Skin of body (tissue), 2 donors: ENCODE results near the gene ROR1. TPM values are rescaled to one million over a fixed set of nuclear protein-coding genes. Genes with fewer than 3 reads are reported as not detected.

Source experiments
- DNase-seq: peaks from one replicate; lab custom pipeline; 2025; lab: John Stamatoyannopoulos, UW
- total RNA-seq: library from RNA; depleted of rRNA; stranded (reverse); fragments of >200 nt; gene quantifications from one replicate; pipeline ENCODE4 v1.2.3, GENCODE V29; 2014

Gene ROR1
- total RNA-seq, 1 donor from 2014 or later: 12.5 TPM

DNA sequence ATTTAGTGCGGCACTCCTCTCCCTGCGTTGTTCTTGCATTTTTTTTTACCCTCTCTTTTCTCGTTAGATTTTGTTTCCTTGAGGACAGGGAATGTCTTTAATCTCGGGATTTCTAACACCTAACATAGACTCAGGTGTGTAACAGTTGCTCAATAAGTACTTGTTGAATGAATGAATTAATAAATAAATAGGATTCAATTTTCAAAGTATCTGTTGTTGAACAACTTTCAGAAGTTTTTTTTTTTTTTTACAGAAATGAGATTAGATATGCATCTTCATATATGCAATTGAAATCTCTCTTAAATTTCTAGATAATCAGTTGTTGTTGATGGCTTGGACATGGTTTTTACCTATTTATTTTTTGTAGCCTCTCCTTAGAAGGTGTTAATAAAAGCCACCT is 83.1 kb downstream of the ROR1 start:
- no peak for DNase-seq

DNA sequence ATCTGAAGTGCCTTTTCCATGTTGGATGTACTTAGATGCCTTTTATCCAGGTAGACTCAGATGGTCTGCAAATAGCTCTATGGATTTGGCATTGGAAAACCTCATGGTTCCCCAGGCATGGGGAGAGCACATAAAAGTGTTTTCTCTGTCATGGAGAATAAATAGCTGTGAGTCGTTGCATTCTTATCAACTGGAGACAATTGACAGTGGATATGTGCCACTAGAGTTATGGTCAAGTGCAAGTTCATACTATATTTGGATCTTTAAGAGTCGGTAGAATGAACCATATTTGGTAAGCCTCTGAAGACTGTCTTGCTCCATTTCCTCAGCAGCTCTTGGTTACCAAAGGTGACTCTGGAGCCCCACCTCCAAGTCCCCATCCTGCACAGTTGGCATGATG is 83.7 kb downstream of the ROR1 start:
- no peak for DNase-seq

DNA sequence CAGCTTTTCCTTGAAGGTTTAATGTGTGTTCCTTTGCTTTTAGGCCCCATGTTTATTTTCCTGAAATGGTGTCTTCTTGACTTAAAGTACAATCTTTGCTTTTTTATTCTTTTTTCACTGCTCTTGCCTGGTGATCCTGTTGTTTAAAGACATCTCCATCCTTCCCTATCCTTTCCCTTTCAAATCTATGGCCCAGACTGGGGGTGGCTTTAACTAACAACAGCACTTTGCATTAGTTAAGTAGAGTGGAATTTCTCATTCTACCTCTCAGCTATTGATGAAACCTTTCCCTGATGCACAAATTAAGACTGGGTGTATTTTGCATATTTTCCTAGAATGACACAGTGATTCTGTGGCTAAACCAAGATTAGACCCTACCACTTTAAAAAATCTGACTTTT is 84.3 kb downstream of the ROR1 start:
- no peak for DNase-seq

DNA sequence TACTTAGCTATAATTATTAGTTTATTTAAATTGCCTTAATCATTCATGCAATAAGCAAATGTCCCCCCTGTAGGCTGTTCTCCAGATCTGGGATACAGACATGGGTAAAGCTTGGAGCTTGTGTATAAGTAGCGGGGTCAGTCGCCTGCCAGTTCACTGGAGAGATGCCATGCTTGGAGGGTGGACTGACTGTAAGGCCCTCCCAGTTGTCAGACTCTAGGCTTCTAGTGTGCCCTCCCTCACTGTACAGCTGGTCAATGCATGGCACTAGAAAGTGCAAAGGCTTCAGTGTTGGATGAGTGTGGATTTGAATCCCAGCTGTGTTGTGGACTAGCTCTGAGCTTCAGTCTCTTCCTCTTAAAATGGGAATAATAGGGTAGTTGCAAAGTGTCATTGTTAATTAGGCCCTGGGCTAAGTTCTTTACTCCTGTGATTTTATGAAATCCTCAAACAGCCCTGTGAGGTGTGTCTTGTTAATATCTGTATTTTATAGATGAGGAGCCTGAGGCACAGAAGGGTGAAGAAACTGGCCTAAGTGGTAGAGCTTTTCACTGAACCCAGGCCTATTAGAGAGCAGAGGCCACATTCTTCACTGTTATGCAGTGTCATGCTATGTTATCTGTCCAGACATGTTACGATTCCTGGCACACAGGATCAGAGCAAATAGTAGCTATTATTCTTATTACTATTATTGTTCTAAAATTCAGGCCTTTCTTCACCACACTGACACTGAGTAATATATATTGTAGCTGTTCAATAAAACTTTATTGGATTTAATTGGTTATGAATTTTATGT is 85.9 kb downstream of the ROR1 start:
- no peak for DNase-seq

DNA sequence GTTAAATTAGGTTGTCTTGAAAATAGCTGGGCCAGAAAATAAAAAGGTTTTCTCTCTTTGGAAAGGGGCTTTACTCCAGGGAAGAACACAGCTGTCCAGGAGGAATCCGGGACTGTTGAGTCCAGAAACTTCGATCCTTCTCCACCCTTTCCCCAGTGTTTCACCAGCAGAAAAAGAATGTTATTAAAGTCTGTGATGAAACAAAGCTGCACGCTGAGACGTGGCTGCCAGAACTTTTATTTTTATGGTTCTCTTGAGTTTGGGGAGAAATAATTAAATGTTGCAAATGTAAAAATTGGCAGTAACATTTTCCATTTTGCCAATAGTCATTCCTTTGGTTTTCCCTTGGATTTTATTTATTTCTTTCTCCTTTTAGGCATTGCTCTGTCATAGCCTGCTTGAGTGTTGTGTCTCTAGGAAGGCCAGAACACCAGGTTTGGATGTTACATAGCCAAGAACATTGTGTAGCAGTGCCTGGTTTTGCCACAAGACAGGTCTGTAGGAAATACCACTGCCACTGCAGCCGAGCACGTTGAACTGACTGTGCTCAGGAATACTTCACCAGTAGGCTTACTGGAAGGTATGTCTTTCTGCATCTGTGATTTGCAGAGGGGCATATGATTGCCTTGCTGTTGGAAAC is 87.4 kb downstream of the ROR1 start:
- DNase-seq: peak; percentile 70

DNA sequence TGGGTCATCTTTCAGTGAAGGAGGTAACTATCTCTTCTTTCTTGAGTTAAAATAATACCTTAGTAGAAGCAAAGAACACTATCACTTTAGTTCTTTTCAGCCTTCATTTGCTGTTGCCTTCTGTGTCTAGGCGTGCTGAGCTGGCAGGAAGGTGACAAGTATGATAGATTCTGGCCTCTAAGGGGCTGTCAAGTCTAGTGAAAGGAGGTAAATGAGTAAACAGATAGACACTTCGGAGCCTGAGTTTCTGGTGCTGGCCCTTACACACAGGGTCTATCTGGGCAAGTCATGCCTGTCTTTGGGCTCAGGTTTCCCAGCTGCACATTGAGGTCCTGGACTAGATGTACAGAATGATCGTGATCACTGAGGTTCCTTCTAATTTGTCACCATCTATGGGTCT is 89.3 kb downstream of the ROR1 start:
- DNase-seq: no peak

DNA sequence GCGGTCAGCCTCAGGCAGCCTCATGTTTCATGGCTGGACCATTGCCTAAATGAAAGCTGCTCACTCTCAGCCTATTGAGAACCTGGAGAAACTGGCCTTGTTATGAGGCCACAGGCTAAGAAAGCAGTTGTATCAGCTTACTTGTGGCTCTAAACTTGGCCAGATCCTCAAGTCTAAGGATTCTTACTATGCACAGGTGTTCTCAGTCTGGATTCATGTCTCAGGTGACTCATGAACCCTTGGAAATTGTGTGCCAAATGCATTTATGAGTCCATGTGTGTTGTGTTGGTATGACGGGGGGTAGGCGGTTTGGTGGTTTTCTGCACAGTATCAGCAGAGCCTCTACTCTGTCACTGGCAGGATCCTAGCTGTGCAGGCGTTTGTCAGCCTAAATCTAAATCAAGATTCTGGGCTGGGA is 90.4 kb downstream of the ROR1 start:
- no peak for DNase-seq

DNA sequence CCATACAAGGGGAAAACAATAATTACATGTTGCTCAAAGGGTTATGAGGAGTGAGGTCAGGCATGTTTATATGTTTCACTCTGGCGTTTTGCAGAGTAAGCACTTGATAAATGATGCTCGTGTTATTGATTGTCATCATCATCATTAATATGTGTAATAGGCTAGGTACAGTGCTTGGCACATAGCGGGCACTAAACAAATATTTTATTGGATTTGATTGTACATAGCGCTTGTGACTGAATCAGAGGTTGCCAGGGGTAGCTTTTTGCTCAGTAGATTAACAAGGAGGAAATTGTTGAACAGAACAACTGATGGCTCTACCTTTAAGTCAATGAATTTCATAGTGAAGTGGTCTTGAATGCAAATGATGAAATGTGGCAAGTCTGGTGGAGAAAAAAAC is 91.7 kb downstream of the ROR1 start:
- DNase-seq: no peak

DNA sequence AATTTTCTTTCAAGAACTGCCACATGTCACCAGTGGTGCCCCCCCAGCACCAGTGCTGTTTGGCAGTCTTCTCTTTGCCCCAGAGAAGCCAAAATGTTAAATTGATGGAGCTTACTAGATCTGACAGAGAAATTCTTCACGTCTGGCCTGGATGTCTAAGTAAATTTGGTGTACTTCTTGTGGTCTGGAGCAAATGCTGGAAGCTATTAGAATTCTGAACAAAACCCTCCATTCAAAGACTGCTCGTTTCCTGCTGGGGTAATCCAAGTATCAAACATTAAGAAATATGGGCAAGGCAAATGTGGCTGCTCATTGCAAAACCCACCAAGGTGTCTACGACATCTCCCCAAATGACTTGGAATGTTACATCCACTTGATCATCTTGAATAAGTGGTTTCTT is 92.3 kb downstream of the ROR1 start:
- no peak for DNase-seq

DNA sequence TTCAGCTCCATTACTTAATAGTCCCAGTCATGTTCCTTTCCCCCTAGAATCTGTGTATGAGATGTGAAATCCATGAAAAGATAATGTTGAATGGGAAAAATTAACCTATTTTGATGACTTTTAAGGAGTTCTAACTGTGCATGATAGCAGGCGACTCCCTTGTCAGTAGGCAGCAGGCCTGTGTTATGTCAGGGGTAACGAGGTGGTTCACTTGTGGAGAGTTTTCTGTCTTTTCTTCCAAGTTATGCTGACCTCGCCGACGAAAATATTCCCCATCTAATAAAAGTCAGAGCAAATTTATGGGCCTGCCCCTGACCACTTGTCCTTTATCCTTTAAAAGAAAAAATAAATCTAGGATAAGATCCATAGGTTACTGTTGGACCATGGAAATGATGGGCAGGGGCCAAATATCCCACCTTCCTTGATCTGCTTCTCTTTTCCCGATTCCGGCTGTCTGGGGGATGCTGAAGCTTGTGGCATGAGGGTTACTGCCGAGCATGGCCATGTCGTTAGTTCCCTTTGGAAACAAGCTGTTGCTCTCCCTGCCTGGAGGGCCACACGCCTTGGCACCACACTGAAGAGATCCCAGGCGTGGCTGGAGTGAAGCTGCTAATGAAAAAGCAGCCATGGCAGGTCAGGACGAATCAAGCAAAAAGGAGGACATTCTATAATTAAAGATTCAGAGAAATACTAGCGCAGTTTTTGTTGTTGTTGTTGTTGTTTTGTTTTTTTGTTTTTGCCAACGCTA is 93.8 kb downstream of the ROR1 start:
- DNase-seq: no peak

DNA sequence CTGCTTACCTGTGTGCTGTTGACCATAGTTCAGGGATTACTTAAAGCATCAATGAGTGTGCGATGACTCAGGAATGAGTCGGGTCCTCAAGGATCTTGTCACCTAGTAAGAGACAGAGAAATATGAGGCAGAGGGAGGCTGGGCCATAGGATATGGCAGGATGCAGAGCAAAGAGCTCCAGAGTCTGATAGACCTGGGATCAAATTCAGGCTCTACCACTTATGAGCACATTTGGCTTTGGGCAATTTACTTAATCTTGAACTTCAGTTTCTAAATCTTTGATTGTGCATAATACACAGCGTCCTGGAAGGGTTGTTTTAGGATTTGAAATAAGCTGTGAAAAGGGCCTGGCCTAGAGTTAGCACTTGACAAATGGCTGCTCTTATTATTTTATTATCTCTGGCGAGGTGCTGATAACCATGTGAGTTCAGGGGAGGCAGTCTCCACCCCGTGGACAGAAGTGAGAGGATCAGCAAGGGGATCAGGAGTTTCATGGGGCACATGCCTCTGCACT is 94.5 kb downstream of the ROR1 start:
- no peak for DNase-seq

DNA sequence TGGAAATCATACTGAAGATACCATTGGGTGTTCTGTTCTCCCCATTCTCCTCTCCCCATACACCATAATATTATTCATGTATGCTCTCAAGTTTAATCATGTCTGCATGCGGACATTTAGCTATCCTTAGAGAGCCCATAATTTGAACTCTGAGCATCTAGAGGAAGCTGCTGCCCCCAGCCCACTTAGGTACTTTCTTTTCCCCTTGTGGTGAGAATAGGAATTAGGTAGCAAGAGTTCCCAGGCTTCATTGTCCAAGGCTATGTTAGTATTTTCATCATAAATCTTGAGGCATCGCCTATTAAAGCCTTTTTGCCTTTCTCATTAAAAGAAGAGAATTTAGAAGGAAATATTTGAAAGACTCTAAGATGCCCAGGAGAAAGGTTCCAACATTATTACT is 96.3 kb downstream of the ROR1 start:
- DNase-seq: no peak

DNA sequence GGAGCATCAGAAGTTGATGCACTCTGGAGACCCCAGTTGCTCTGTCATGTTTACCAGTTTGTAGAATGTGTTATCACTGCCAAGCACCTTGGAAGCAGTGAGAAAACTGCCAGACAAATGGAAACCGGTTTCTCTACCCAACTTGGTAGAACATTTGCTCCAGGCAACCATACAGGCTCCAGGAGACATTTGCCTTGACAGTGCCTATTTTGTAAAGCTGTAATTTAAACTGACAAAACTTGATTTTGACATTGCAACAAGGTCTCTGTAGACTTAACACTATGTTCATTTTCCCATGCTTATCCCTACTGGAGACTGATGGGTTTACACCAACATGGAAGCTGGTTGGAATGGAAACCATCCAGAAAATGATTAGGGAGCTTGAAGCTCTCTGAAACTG is 97.6 kb downstream of the ROR1 start:
- DNase-seq: no peak

DNA sequence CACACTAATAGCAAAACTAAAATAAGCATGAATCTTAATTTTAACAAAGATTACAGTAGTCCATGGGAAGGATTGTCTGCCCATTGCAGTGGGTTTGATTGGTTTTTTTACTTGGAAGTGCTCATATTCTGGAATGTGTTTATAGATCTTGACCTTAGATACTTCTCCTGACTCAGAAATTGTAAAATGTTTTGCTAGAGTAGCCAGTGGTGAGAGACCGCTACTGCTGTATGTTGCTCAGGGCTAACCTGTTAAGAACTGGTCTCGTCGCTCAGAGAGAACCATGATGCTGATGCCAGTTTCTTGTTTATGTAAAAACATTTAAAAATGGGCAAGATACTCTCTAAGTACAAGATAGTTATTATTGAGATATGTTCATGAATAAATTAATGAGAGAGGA is 99.9 kb downstream of the ROR1 start:
- no peak for DNase-seq

DNA sequence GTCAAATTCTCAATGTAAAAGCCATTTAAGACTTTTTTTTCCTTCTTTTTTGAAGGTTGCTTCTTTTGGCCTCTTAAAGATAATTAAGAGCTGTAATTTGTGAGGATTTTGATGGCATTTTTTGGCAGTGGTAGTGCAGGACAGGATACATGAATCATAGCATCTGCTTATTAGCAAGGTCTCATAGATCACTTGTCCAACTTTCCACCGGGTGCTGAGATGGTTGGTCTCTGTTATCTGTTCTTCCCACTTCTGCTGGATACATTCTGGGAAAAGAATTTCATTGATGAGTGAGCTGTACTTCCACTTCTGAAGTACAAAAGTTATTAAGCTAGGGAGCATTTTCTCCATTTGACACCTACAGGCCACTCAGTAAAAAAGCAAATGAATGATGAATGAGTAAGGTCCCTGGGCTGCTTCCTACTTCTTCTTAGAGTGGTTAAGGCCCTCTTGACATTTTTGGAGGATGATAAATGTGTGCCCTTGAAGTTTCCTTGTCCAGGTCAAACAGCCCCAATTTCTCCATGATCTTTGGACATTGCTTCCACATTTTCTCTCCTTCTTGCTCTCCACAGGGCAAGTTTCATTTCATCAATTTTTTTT is 100.6 kb downstream of the ROR1 start:
- no peak for DNase-seq

DNA sequence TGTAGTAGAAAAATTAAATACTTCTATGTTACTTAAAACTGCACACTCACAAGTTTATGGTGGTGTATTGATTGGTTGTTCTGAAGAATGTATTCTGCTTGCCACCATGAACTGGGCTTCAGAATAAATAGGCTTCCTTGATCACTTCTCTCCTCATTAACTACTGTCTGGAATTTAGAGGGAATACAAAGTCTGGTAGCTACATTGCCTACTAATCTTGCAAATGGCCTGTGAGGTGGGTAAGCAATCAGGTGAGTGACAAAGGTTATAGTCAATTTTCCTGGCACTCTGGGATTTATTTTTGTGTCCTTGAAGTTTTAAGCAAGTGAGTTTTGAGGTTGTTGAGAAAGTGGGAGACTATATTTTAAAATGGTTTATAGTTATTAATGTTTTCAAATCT is 101.8 kb downstream of the ROR1 start:
- no peak for DNase-seq

DNA sequence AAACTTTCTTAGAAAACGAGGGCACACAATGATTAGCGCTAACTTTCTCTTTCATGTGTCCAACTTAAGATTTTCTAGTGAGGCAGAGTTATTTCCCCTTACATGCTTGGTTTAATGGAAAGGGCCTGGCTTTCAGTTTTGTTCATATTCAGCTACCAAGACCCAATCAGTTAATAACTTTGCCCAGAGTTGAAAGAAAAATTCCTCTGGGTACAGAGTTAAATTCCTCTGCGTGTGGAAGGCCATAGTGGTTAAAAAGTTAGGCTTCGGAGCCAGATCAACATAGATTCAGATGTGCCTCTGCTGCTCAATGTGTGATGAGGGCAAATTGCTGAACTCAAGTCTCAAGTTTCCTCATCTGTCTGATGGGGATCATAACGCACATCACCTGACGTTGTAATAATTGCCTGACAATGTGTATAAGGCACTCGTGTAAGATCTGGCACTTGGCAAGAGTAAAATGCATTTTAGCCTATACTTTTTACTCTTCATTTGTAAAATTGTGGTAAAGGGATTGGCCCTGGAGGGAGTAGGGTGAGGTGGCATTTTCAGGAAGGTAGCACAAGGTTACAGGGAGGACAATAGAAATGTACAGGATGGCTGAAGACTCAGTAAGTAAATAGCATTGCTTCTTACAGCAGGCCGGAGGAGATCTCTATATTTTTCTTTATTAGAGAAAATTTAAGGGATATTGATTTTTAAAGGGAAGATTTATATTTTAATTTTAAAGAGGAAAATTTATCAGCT is 103.4 kb downstream of the ROR1 start:
- DNase-seq: no peak

DNA sequence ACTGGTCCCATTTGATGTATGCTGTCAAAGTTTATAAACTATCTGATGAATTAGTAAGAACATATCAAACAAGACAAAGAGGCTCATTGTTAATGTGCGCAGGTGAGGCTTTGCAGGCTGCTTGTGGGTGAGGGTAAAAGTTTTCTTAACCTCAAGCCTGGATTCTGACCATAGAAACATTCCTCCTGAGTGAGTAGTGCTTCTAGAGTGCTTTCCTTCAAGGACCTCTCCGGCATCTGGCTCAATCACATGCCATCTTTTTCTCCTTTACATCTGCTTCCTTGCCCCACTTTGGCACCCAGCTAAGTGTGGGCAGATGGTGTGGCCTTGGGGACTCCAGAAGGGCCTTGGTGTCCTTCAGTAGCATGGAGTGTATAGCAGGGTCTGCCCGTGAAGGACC is 104.0 kb downstream of the ROR1 start:
- DNase-seq: no peak

DNA sequence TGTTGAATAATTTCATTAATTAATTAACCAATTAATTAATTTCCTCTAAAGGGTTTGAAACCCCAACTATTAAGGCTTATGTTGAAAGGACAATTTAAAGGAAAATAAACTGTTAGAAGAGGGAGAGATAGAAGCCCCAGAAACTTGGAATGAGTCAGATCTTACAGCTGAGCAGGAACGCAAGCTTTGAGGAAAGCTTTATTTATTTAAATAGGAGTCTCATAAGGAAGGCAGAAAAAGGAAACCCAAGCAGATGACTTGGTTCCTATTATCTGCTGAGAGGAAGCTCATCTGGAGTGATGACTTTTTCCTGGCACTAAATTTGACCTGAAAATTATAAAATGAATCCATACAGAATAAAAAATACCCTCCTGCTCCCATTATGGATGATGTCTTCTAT is 105.1 kb downstream of the ROR1 start:
- DNase-seq: no peak

DNA sequence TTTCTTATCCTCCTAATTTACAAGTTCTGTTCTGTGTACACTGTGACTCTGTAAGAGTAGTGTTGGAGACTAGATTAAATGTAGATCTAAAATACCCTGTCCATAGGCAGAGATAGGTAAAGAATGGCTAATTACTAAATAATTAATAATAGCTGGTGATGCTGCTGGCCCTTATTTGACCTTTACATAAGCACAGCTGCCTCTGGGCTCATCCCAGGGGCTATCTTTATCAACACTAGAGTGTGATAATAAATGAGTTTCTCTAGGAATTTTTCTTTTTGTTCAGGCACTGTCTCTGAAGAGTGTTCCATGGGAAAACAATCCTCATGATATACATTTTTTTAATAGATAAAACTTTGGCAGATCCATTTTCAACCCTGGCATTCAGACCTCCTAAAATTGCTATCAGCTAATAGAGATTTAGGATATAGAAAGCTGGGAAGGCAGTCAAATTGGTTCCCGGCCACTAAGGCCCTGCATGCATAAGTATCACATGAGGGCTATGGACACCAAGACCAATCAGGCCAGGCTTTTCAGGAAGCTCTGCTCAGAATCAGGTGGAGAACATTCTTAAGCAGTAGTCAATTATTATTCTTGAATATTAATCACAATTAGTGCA is 107.2 kb downstream of the ROR1 start:
- DNase-seq: no peak
